ENCODE results near the gene IGSF5.

The IGSF5 gene

GRCh38 chr21:39837861-39838359, 92.9 kb downstream of the IGSF5 start:
- DNase-seq: no peak

DNA sequence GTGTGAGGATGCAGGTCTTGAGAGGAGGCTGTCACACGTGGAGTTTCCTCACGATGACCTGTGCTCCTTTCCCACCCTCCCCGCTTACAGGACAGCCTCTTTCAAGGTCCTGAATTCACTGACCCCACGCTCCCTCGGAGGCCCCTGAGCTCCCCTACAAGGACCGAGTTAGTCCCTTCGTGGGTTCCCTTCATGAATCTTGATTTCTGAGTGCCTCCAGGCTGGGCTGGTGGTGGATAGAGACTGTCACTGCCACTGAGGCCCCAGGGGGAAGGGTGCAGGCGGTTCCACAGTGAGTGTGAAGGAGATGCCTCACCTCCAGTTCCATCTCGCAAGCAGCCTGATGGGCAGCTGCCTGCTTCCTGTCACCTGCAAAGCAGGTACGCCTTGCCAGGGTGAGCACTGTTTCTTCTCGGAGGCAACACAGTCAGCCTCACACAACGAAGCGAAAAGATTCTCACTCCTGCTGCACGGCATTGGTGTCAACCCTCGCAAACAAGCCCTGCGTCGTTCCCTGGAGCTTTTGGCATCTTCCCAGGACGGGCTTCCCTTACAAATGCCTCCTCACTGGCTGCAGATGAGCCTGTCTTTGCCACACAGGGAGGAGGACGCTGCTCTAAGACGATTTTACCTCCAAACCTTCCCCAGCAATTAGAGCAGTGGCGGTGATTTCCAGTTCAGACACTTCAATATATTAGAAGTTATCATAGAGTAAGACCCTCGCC, 95.6 kb downstream of the IGSF5 start:
- DNase-seq: no peak

DNA sequence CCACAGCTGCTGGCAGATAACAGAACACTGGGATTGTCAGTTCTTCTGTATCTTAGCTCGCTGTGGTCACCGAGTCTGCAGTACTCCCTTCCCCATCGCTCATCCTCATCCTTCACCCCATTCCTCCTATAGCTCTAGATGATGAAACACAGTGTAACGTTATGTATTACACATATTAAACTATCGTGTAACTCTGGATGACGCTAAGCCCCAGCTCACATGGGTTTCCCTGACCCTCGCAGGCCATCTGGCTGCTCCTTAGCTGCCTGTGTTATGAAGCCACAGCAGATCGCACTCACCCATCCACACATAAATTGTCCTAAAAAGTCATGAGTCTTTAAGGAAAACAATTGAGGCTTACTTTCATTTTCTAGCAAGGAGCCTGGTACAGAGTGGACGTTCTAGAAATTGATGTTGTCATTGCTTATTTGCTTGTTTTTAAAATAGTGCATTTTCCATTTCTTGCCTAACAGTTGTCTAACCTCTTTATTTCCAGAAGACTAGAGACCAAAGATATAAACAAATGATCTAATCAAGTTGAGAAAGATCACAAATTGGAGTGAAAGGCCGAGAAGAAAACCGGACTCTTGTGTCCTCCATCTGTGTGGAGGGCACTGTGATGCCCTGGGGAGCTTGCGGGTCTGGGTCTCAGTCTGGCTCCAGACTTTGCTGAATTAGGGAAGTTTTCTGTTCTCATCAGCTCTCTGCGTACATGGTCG, 97.9 kb downstream of the IGSF5 start:
- DNase-seq: no peak

DNA sequence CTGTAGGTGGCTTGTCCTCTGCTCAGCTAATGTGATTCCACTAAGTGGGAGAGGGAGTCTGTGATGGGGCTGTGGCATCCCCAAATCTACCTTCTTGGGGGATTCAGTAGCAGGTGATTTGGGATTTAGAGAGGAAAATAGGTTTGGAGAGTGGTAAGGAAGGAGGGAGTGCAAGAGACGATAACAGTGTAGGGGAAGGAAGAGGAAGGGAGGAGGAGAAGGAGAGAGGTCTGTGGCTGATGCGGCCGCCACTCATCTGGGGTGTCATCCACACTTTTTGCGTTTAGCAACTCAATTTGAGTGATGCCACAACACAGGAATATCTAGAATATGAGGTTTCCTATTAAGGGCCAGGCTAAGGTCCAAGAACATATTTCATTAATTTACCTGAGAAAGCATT, 98.5 kb downstream of the IGSF5 start:
- no peak for DNase-seq

DNA sequence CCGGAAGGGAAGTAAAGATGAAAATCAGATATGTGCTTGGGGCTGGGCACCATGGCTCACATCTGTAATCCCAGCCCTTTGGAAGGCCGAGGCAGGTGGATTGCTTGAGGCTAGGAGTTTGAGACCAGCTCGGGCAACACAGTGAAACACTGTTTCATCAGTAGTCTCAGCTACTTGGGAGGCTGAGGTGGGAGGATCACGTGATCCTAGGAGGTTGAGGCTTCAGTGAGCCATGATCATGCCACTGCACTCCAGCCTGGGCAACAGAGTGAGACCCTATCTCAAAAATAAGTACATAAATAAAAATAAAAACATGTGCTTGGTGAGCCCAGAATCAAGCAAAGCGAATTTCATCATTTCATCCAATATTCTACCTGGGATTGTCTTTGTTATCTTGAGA, 98.9 kb downstream of the IGSF5 start:
- no peak for DNase-seq

DNA sequence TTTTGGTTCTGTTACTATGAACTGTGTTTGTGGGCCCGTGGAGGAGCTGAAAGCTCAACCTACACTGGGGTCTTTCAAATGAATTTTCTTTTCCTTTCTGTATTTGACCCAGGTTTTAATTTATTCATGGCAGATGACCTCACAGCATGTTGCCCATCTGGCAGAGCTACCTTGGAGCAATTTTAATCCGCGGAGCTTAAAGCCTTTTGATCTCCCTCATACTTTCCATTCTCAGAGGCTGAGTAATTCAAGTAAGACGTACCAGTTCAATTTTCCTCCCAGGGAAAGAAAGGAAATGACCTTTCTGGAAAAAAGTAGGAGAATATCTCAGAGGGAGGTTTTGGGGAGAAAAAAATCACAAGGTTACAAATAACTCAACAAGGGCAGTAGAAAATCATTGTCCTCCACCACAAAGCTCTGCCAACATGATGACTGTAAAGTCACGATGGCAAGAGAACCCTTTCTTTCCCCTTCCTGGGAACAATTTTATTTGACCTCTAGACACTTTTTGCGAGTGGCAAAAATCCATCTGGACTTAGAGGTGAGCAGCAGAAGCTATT, 100.7 kb downstream of the IGSF5 start:
- DNase-seq: no peak

- DNase-seq: no peak
These were observed 102.9 kb downstream of the IGSF5 start for GRCh38 chr21:39847877-39848276.

DNA sequence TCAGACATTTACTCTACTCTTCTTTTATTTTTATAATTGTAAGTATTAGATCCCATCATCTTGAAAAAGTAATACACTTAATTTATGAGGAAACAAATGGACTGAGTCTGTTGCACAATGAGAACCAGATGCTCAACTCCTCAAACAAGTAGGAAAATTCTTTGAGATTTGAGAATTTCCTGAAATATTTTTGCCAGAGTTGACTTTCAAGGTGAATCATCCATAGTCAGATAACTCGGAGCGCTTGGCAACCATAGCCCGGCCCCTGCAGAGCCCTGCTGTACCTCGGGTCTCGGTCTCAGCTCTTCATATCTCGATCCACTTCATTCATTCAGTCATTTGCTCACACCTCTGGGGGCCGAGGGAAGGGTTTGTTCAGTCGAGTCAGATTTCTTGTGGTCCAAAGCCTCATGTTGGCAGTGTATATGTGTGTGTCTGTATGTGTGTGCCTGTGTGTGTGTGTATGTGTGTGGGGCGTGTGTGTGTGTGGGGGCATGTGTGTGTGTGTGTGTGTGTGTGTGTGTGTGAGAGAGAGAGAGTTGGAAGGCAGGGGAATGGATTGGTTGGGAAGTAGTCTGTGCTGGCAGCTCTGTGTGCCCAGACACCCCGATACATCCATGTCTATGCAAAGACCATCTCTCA, 104.2 kb downstream of the IGSF5 start:
- no peak for DNase-seq

- DNase-seq: no peak
These were observed 105.3 kb downstream of the IGSF5 start for GRCh38 chr21:39850333-39850732.

DNA sequence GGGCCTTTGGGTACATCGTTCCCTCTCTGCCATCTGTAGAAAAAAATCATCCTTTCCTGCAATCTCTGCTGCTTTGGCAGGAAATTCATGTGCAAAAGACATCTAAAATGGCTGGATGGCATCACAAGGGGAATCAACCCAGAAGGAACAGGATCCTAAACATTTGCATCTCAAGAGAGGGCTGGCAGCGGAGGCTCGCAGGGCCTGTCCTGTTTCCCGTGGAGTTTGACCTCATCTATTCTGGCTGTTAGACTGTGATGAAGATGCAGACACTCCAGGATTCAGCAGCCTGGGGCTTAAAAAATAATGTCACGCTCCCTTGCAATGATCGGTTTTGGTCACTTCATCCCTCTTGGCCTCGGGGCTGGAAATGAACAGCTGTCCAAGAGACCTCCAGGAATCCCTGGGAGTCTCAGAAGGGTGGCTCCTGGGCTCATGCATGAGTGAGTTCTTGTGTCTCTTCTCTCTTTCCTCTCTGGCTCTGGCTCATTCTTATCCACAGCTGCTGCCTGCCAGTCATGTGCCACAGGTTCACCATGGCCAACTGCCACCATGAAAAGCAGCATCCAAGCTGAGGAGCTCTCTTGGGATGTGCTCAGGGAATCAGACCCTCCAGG, 106.1 kb downstream of the IGSF5 start:
- no peak for DNase-seq
